Gastroesophageal sphincter (tissue), 4 donors: Measurements from ENCODE around the gene SELENOO. TPM values are rescaled to one million over a fixed set of nuclear protein-coding genes. Genes with fewer than 3 reads are reported as not detected.

ENCODE experiments used
- ATAC-seq: fragments of 150-250 bp; one replicate; pipeline ENCODE4 v1.9.1; 2016; ENCODE audit warnings: mild to moderate bottlenecking, moderate library complexity
- H3K27ac ChIP-seq, 4 donors: fragments of 200-600 bp; sonication (generic) in 3 of 4; 1 replicate in 3 of 4; 2 replicates in 1 of 4; pipeline ENCODE4 v1.5.1; 2016 to 2019
- H3K27me3 ChIP-seq: fragments of 200-600 bp; sonication (generic); one replicate; pipeline ENCODE4 v1.5.1; 2019
- H3K36me3 ChIP-seq, 2 donors: fragments of 200-600 bp; sonication (generic); one replicate each; pipeline ENCODE4 v1.5.1; 2019; ENCODE audit warnings: control low read depth in 1 of 2
- H3K4me1 ChIP-seq, 3 donors: fragments of 200-600 bp; sonication (generic); 1 replicate in 2 of 3; 2 replicates in 1 of 3; pipeline ENCODE4 v1.5.1; 2016 to 2019; ENCODE audit warnings: control low read depth in 2 of 3
- H3K4me3 ChIP-seq, 2 donors: fragments of 200-600 bp; sonication (generic); one replicate each; pipeline ENCODE4 v1.5.1; 2019; ENCODE audit warnings: mild to moderate bottlenecking in 1 of 2, moderate library complexity in 1 of 2
- H3K9me3 ChIP-seq, 3 donors: fragments of 200-600 bp; sonication (generic); one replicate each; pipeline ENCODE4 v1.5.1; 2017 to 2019; ENCODE audit warnings: control low read depth in 2 of 3
- EP300 ChIP-seq: sonication (generic); formaldehyde crosslinking; IDR thresholded peaks from one replicate; pipeline ENCODE4 v1.6.1; 2017; ENCODE audit warnings: antibody characterized with exemption, mild to moderate bottlenecking
- POLR2A ChIP-seq, 2 donors: fragments of 450-650 bp; IDR thresholded peaks; one replicate each; pipeline ENCODE4 v1.6.1; 2017; ENCODE audit warnings: antibody characterized with exemption in 2 of 2, mild to moderate bottlenecking in 2 of 2, moderate library complexity in 1 of 2
- POLR2AphosphoS5 ChIP-seq: sonication (generic); formaldehyde crosslinking; IDR thresholded peaks from one replicate; pipeline ENCODE4 v1.6.1; 2017; ENCODE audit warnings: antibody characterized with exemption
- WGBS, 2 donors: methylation state at CpG; one replicate each; pipeline ENCODE4 v1.1.5; 2018; ENCODE audit warnings: low coverage in 1 of 2; 5-methylcytosine and 5-hydroxymethylcytosine counted together
- total RNA-seq, 4 donors: library from RNA; depleted of rRNA; stranded (reverse); fragments of >200 nt; gene quantifications; one replicate each; pipeline ENCODE4 v1.1.0, GENCODE V29; 2016
- TF ChIP-seq, protein P1 (sequence below), 4 experiments: fragments of 200-600 bp in 2 of 4; fragments of 450-650 bp in 2 of 4; sonication (generic) in 1 of 4; IDR thresholded peaks; one replicate each; pipeline ENCODE4 v1.5.1; 2017 to 2019; ENCODE audit warnings: antibody characterized with exemption in 4 of 4, mild to moderate bottlenecking in 2 of 4, moderate library complexity in 2 of 4

The SELENOO gene
- total RNA-seq, 4 donors from 2014 or later, result 19.9 to 42.6 (median 27.3) TPM

DNA sequence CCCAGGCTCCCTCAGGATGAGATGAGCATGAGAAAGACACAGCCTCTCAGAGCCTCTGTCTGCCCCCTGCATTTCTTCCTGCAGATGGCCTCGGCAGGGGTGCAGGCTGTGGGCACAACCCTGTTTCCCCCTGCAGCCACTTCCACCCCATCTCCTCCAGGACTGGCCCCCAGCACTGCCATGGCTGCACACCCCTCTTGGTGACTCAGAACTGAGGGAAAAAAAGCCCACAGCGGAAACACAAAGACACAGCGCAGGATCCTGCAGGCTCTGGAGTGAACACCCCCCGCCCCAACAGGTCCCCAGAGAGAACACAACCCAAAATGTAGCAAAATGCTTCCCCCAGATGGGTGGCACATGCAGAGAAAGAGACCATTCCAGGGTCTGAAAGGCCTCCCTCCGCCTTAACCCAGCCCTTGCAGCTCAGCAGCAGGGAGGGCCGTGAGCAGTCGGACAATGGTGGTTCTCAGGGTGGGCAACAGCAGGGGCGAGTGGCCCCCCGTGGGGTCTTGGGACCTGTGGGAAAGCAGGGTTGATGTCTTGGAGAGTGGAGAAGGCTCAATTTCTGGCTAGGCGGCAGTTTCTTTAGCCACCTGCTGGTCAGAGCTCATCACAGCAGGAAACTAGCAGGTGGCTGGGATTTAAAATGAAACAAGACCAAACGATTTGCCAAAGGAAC is 36.1 kb downstream of the SELENOO start:
- H3K36me3 ChIP-seq, result peaks cover 0 to 72% of the 10 kb centered on the region in 2 donors
- H3K27me3 ChIP-seq, result no peaks in the 10 kb centered on the region
- no peak overlapping the region for H3K4me3 ChIP-seq
- WGBS, 2 donors, result 94 to 100% methylated on average over 1 to 3 of the region's 11 CpGs
- ATAC-seq, result no peak
- no peak overlapping the region for H3K27ac ChIP-seq
- H3K4me1 ChIP-seq, result peaks cover 0 to 17% (median 7%) of the 10 kb centered on the region in 3 donors
- H3K9me3 ChIP-seq, result no peaks in the 10 kb centered on the region
- TF ChIP-seq, protein P1, sequence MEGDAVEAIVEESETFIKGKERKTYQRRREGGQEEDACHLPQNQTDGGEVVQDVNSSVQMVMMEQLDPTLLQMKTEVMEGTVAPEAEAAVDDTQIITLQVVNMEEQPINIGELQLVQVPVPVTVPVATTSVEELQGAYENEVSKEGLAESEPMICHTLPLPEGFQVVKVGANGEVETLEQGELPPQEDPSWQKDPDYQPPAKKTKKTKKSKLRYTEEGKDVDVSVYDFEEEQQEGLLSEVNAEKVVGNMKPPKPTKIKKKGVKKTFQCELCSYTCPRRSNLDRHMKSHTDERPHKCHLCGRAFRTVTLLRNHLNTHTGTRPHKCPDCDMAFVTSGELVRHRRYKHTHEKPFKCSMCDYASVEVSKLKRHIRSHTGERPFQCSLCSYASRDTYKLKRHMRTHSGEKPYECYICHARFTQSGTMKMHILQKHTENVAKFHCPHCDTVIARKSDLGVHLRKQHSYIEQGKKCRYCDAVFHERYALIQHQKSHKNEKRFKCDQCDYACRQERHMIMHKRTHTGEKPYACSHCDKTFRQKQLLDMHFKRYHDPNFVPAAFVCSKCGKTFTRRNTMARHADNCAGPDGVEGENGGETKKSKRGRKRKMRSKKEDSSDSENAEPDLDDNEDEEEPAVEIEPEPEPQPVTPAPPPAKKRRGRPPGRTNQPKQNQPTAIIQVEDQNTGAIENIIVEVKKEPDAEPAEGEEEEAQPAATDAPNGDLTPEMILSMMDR (IDR thresholded peaks at IDR 0.05), result peak in 1 of 4 experiments; percentile 12
- TF ChIP-seq POLR2AphosphoS5, result no peak

DNA sequence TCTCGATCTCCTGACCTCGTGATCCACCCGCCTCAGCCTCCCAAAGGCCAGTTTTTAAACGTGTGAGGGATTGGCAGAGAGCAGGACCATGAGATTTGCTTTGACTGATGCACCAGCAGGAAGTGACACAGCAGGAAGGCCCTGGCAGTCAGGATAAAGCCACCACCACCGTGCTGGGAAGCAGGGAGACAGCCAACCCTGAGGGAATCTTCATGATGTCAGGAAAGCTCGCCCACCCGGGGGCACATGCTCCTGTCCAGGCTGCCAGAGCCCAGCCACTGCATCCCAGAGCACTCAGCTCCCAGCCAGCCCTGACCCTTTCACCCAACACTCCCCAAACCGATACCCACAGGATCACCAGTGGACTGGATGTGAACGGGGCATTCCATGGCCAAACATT is 37.9 kb downstream of the SELENOO start:
- peaks cover 0 to 54% of the 10 kb centered on the region in 2 donors for H3K36me3 ChIP-seq
- H3K9me3 ChIP-seq, result no peaks in the 10 kb centered on the region
- H3K27ac ChIP-seq, result no peak overlapping the region
- no peaks in the 10 kb centered on the region for H3K27me3 ChIP-seq
- WGBS, 2 donors, result 83% methylated on average over 5 of the region's 9 CpGs; no CpG with 5 or more reads in 1 of the 2 donors
- H3K4me1 ChIP-seq, result peaks cover 0 to 35% (median 21%) of the 10 kb centered on the region in 3 donors
- TF ChIP-seq EP300 (no peak), POLR2AphosphoS5 (no peak), POLR2A (IDR thresholded peaks at IDR 0.05) (no peak)
- TF ChIP-seq, protein P1 (IDR thresholded peaks at IDR 0.05), result no peak
- no peak overlapping the region for H3K4me3 ChIP-seq
- no peak for ATAC-seq

DNA sequence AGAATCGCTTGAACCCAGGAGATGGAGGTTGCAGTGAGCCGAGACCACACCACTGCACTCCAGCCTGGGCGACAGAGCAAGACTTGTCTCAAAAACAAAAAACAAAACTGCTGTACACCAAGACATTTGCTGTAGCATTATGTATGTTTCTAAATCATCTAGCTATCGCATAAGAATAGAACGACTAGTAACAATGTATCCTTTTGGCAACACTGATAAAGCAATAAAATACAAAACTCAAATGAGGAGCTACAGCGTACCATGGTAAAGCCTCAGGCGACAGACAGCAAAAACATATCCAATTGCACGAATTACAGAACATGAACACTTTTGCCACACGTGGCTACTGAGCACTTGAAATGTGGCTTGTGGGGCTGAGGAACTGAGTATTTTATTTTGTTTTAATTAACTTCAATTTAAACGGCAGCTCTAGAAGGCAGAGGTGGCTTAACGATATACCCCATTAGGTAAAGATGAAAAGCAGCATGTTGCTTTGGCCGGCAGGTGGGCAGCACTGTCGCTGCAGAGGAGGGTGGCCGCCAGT is 41.7 kb downstream of the SELENOO start:
- Histone ChIP-seq H3K27ac (peak overlapping the region in 1 of 4 donors; percentile 8), H3K4me3 (peak overlapping the region; percentile 84 to 92), H3K27me3 (no peaks in the 10 kb centered on the region), H3K36me3 (peaks cover 0 to 50% of the 10 kb centered on the region in 2 donors), H3K4me1 (peaks cover 0 to 61% (median 30%) of the 10 kb centered on the region in 3 donors), H3K9me3 (no peaks in the 10 kb centered on the region)
- TF ChIP-seq EP300, result no peak
- TF ChIP-seq, protein P1 (IDR thresholded peaks at IDR 0.05), result no peak
- no peak for TF ChIP-seq POLR2AphosphoS5
- TF ChIP-seq POLR2A (IDR thresholded peaks at IDR 0.05), result no peak
- no peak for ATAC-seq
- WGBS, 2 donors, result 50 to 55% methylated on average over 12 of the region's 14 CpGs

DNA sequence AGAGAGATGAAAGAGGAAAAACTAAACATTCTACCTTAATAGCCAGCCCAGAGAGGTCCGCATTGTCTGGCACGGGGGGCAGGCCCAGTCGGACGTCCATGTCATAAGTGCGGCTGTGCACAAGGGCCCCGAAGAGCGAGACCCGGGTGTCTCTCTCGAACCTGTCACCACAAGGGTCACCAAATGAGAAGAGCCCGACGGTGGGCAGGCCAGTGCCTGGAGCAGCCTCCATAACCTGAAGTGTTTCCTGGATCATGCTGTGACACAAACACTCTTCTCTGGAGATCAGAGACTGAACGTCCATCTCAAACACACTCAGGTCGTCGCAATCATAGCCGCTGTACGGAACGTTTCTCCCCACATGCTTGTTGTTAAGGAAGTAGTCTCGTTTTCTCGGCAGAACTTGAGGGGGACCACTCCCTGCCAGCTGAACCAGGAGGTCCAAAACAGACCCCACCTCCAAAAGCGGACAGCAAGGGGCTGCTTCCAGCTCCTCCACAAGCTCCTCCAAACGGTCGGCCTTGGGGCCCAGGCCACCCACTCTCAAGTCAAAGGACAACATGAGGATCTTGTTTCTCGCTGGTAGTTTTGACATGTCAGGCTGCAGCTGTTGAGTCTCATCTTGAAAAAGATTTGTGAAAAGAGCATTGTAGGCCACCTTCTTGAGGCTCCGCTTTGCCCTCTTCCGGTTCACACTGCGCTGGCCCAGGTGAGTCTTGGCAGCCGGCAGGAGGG is 43.0 kb downstream of the SELENOO start:
- peaks cover 0 to 75% (median 30%) of the 10 kb centered on the region in 3 donors for H3K4me1 ChIP-seq
- no peak for ATAC-seq

More for the DNA sequence above, 43.0 kb downstream of the SELENOO start:
- Histone ChIP-seq H3K27ac (peak overlapping the region; percentile 86 to 96 (median 92)), H3K9me3 (no peaks in the 10 kb centered on the region), H3K27me3 (no peaks in the 10 kb centered on the region), H3K4me3 (peak overlapping the region; percentile 84 to 92), H3K36me3 (peaks cover 0 to 44% of the 10 kb centered on the region in 2 donors)
- 5 to 24% methylated on average over 8 to 21 of the region's 27 CpGs for WGBS, 2 donors
- TF ChIP-seq, protein P1 (IDR thresholded peaks at IDR 0.05), result no peak
- TF ChIP-seq EP300 (no peak), POLR2A (IDR thresholded peaks at IDR 0.05) (no peak), POLR2AphosphoS5 (no peak)
